Brain microvascular endothelial cell (primary cell): ENCODE measurements around the gene USP50.

ENCODE experiments used
- DNase-seq: peaks from one replicate; pipeline ENCODE4 v3.0.0-alpha.2; 2020
- H3K27ac ChIP-seq: fragments of 250-450 bp; sonication (Bioruptor Pico); 2 replicates; pipeline ENCODE4 v1.5.1; 2020; ENCODE audit warnings: mild to moderate bottlenecking, moderate library complexity
- H3K27me3 ChIP-seq: fragments of 250-450 bp; sonication (Bioruptor Pico); replicated peaks from 2 replicates; pipeline ENCODE4 v1.5.1; 2020; ENCODE audit warnings: mild to moderate bottlenecking
- H3K36me3 ChIP-seq: fragments of 250-450 bp; sonication (Bioruptor Pico); replicated peaks from 2 replicates; pipeline ENCODE4 v1.5.1; 2020; ENCODE audit warnings: mild to moderate bottlenecking
- H3K4me3 ChIP-seq: 2 replicates; pipeline ENCODE4 v1.5.1; 2011; ENCODE audit warnings: low read depth, mild to moderate bottlenecking, control low read depth, low read length, moderate library complexity
- CTCF ChIP-seq: IDR thresholded peaks from 2 replicates; pipeline ENCODE4 v1.5.1; 2011; ENCODE audit warnings: low read depth, mild to moderate bottlenecking, moderate library complexity, low read length, control low read depth, inconsistent platforms; ENCODE audit errors: missing control alignments
- in situ Hi-C: cut with HindIII; loops from 2 replicates; pipeline ENCODE4 v1.10.0; 2017; ENCODE audit warnings: low sequenced_read_pairs, low pct_ligation_motif_present

The USP50 gene

GRCh38 chr15:50485389-50485788 is 61.1 kb downstream of the USP50 start:
- Histone ChIP-seq H3K27ac (no peak overlapping the region), H3K27me3 (no peaks in the 10 kb centered on the region), H3K36me3 (peaks cover 15% of the 10 kb centered on the region), H3K4me3 (no peak overlapping the region)
- DNase-seq: no peak
- no peak for TF ChIP-seq CTCF
- in situ Hi-C loops: no loop called here

GRCh38 chr15:50484781-50485180 is 61.7 kb downstream of the USP50 start:
- in situ Hi-C loops: no loop called here
- no peak for TF ChIP-seq CTCF
- no peak for DNase-seq

GRCh38 chr15:50476143-50476542 is 70.3 kb downstream of the USP50 start:
- in situ Hi-C loops: no loop called here
- Histone ChIP-seq H3K27ac (no peak overlapping the region), H3K36me3 (peaks cover 11% of the 10 kb centered on the region), H3K27me3 (no peaks in the 10 kb centered on the region), H3K4me3 (no peak overlapping the region)
- no peak for TF ChIP-seq CTCF
- DNase-seq: no peak

More at GRCh38 chr15:50484781-50485180, 61.7 kb downstream of the USP50 start:
- Histone ChIP-seq H3K27me3 (no peaks in the 10 kb centered on the region), H3K27ac (no peak overlapping the region), H3K36me3 (peaks cover 12% of the 10 kb centered on the region), H3K4me3 (no peak overlapping the region)

DNA sequence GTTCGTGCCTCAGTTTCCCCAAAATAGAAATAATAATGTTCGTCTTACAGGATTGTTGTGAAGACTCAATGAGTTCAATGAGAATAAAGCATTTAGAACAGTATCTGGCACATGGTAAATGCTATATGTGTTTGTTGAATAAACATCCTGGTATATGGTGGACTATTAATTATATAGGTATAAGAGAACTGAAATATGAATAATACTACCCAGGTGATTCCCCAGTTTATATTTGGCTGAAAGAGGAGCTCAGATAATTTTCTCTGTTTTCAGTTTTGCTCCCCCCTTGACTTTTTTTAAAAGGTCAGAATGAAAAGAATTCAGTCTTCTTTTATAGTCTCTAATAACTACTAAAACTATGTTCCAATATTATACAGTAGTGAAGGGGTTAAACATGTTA is 75.4 kb downstream of the USP50 start:
- no peak overlapping the region for H3K27ac ChIP-seq
- no peak for TF ChIP-seq CTCF
- DNase-seq: no peak
- H3K36me3 ChIP-seq: peaks cover 9% of the 10 kb centered on the region
- no peak overlapping the region for H3K4me3 ChIP-seq
- in situ Hi-C loops: no loop called here
- no peaks in the 10 kb centered on the region for H3K27me3 ChIP-seq

DNA sequence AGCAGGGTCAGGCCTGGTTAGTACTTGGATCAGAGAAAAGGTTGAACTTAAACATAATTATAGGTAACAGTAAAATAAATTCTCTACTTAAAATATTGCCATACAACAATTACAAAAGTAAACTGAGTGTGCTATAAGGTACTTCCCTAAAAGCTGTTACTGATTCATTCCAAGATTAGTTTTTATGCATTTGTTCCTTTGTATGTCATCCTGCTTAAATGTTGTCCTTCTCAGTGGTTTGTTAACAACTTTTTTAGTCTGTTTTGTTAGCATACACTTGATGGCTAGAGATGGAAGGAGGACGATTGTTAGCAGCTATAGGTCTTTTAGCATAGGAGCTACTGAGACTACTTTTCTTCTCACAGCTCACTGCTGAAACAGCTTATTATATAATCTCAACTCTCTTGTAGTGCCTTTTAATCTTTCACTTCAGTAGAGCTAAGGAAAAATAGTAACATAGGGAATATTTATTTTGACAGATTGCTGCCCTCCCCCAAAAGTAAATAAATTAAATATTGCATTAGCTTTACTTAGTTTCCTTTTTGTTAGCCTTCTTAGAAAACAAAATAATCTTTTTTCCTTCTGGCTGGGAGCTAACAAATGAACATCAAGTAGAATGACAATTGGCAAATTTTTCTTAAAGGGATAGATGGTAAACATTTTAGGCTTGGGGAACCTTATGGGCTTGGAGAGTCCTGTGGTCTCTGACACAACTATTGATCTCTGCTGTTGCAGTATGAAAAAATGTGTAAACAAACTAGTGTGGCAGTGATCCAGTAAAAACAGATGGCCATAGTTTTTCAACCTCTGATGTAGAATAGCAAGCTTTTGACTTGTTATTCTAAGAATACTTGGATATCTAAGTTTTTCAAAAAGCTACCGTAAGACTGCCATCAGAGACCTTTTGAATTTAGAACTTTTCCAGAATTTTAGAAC is 82.8 kb downstream of the USP50 start:
- DNase-seq: peak; percentile 18
- peaks cover 19% of the 10 kb centered on the region for H3K36me3 ChIP-seq
- no peak overlapping the region for H3K4me3 ChIP-seq

More for the DNA sequence above, 82.8 kb downstream of the USP50 start:
- no peak for TF ChIP-seq CTCF
- Histone ChIP-seq H3K27ac (no peak overlapping the region), H3K27me3 (no peaks in the 10 kb centered on the region)
- in situ Hi-C loops: no loop called here
